Ovary (tissue), 3 donors: ENCODE data around the gene GNG7.

Experiments used
- EP300 ChIP-seq: sonication (generic); formaldehyde crosslinking; IDR thresholded peaks from one replicate; pipeline ENCODE4 v1.6.1; 2017; ENCODE audit warnings: antibody characterized with exemption
- POLR2A ChIP-seq: fragments of 450-650 bp; IDR thresholded peaks from one replicate; pipeline ENCODE4 v1.6.1; 2017; ENCODE audit warnings: antibody characterized with exemption, mild to moderate bottlenecking, moderate library complexity
- TF ChIP-seq, protein P1 (sequence below), 3 donors: fragments of 450-650 bp in 2 of 3; fragments of 200-600 bp in 1 of 3; IDR thresholded peaks; one replicate each; pipeline versions ENCODE4 v1.5.1 to v1.8.0; 2016 to 2022; ENCODE audit warnings: antibody characterized with exemption in 3 of 3, mild to moderate bottlenecking in 1 of 3
- donor health status: DM: no; HTN: no; CAD: no.

DNA sequence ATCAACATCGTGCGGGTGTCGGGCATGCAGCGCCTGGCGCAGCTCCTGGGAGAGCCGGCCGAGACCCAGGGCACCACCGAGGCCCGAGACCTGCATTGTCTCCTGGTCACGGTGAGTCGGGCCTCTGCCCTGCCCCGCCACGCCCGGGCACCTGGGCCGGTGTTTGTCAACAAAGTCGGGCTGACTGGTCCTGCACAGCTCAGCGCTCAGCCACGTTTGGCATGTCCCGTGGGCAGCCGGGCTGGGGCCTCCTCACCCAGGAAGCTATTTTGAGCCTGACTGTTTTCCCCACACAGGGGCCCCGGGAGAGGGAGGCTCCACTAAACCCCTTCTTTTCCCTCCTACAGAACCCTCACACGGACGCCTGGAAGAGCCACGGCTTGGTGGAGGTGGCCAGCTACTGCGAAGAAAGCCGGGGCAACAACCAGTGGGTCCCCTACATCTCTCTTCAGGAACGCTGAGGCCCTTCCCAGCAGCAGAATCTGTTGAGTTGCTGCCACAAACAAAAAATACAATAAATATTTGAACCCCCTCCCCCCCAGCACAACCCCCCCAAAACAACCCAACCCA lies 225.3 kb downstream of the GNG7 start:
- TF ChIP-seq POLR2A (no peak), EP300 (no peak)
- TF ChIP-seq, protein P1, sequence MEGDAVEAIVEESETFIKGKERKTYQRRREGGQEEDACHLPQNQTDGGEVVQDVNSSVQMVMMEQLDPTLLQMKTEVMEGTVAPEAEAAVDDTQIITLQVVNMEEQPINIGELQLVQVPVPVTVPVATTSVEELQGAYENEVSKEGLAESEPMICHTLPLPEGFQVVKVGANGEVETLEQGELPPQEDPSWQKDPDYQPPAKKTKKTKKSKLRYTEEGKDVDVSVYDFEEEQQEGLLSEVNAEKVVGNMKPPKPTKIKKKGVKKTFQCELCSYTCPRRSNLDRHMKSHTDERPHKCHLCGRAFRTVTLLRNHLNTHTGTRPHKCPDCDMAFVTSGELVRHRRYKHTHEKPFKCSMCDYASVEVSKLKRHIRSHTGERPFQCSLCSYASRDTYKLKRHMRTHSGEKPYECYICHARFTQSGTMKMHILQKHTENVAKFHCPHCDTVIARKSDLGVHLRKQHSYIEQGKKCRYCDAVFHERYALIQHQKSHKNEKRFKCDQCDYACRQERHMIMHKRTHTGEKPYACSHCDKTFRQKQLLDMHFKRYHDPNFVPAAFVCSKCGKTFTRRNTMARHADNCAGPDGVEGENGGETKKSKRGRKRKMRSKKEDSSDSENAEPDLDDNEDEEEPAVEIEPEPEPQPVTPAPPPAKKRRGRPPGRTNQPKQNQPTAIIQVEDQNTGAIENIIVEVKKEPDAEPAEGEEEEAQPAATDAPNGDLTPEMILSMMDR (IDR thresholded peaks at IDR 0.05): no peak
